Measurements from ENCODE around the gene SCUBE1. TPM values are rescaled to one million over a fixed set of nuclear protein-coding genes. Genes with fewer than 3 reads are reported as not detected.

SCUBE1 gene
- total and polyA plus RNA-seq, 4 donors = 1.6 to 7.9 (median 5.0) TPM

DNA sequence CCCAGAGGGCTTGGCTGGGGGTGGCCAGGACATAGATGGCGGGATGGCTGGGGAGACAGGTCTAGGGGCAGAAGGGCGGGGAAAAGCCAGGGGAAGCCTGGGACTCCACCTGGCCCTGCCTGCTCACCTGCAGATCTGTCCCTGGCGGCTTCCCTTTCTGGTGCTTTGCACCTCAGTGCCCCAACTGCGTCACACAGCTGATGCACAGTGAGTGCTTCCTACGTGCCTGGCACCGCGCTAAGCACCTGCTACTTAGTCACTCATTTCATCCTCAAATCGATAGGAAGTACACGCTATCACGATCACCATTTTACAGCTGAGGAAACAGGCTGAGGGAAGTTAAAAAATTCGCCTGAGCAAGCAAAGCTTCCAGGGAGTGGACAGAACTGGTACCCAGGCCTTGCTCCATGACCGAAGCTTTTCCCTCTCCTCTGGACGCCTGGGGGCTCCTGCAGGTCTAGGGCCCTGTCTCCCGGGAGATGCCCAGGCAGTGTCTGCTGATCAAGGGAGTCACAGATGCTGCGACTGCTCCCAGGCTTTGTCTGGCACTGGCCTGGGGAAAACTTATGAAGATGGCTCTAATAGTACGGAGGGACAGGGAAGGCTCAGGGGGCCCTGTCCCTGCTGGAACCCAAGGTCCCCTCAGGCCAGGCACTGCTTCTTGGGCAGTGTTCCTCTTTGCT lies 93.2 kb downstream of the SCUBE1 start:
- H3K4me1 ChIP-seq (ENCODE audit: control insufficient read depth in 5 of 5, insufficient read depth in 5 of 5, low read length in 5 of 5) = no peaks in the 10 kb centered on the region
- no peak for ATAC-seq (ENCODE audit: insufficient read depth, low FRiP score)

DNA sequence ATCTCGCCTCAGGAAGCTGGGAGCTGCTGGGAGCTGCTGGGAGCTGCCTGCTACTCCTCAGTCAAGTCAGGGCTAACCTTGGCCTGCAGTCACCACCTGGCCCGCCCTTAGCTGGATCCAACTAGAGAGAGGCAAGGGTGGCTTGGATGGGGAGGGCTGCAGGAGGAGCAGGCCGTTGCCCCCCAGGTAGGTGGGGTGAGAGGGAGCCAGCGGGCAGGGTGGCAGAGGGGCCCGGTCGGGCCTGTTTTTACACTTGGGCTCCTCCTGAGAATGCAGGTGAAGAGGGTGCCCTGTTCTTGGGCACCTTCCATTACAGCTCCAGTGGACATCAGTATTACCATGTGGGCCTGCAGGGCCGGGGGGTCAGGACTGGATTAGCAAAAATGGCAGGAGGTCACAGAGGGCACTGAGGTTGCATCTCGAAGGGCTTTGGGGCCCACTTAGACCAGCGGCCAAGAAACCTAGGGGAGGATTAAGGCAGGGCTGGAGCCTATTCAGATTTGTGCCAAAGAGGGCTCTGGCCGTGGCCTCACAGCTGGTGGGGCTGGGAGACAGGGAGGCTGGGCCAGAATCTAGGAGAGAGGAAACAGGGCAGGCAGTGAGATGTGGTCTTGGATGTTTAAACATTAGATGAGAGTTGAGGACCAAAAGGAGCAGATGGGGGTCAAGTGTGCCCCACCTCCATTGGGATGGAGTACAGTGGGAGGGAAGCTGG lies 95.5 kb downstream of the SCUBE1 start:
- Histone ChIP-seq H3K27ac (ENCODE audit: low read depth in 1 of 2, low read length in 1 of 2) (no peak overlapping the region), H3K4me1 (ENCODE audit: control insufficient read depth in 5 of 5, insufficient read depth in 5 of 5, low read length in 5 of 5) (no peaks in the 10 kb centered on the region), H3K9ac (ENCODE audit: insufficient read depth in 1 of 2, low read length in 2 of 2) (no peak overlapping the region), H3K4me3 (no peak overlapping the region), H3K27me3 (ENCODE audit: control insufficient read depth in 3 of 3, insufficient read depth in 3 of 3, low read length in 2 of 3) (peaks cover 0 to 2% (median 0%) of the 10 kb centered on the region in 3 donors), H3K36me3 (ENCODE audit: control insufficient read depth in 4 of 4, insufficient read depth in 4 of 4, low read length in 4 of 4) (no peaks in the 10 kb centered on the region), H3K9me3 (ENCODE audit: control insufficient read depth in 4 of 4, insufficient read depth in 3 of 4, low read length in 3 of 4) (peaks cover 0 to 3% (median 0%) of the 10 kb centered on the region in 4 donors)
- ATAC-seq (ENCODE audit: insufficient read depth, low FRiP score) = no peak
- 89 to 90% methylated on average over 10 of the region's 10 CpGs for WGBS, 2 donors
- no peak for DNase-seq
- TF ChIP-seq, protein P1, sequence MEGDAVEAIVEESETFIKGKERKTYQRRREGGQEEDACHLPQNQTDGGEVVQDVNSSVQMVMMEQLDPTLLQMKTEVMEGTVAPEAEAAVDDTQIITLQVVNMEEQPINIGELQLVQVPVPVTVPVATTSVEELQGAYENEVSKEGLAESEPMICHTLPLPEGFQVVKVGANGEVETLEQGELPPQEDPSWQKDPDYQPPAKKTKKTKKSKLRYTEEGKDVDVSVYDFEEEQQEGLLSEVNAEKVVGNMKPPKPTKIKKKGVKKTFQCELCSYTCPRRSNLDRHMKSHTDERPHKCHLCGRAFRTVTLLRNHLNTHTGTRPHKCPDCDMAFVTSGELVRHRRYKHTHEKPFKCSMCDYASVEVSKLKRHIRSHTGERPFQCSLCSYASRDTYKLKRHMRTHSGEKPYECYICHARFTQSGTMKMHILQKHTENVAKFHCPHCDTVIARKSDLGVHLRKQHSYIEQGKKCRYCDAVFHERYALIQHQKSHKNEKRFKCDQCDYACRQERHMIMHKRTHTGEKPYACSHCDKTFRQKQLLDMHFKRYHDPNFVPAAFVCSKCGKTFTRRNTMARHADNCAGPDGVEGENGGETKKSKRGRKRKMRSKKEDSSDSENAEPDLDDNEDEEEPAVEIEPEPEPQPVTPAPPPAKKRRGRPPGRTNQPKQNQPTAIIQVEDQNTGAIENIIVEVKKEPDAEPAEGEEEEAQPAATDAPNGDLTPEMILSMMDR (IDR thresholded peaks at IDR 0.05; ENCODE audit: control extremely low read depth, extremely low read depth) = no peak

More for the DNA sequence above, 93.2 kb downstream of the SCUBE1 start:
- no peak overlapping the region for H3K27ac ChIP-seq (ENCODE audit: low read depth in 1 of 2, low read length in 1 of 2)
- H3K9ac ChIP-seq (ENCODE audit: insufficient read depth in 1 of 2, low read length in 2 of 2) = no peak overlapping the region
- H3K27me3 ChIP-seq (ENCODE audit: control insufficient read depth in 3 of 3, insufficient read depth in 3 of 3, low read length in 2 of 3) = peaks cover 0 to 5% (median 0%) of the 10 kb centered on the region in 3 donors
- WGBS, 2 donors = 88 to 90% methylated on average over 16 of the region's 16 CpGs
- TF ChIP-seq, protein P1 (IDR thresholded peaks at IDR 0.05; ENCODE audit: control extremely low read depth, extremely low read depth) = no peak
- no peaks in the 10 kb centered on the region for H3K36me3 ChIP-seq (ENCODE audit: control insufficient read depth in 4 of 4, insufficient read depth in 4 of 4, low read length in 4 of 4)
- peaks cover 0 to 3% (median 0%) of the 10 kb centered on the region in 4 donors for H3K9me3 ChIP-seq (ENCODE audit: control insufficient read depth in 4 of 4, insufficient read depth in 3 of 4, low read length in 3 of 4)
- no peak for DNase-seq
- no peak overlapping the region for H3K4me3 ChIP-seq

DNA sequence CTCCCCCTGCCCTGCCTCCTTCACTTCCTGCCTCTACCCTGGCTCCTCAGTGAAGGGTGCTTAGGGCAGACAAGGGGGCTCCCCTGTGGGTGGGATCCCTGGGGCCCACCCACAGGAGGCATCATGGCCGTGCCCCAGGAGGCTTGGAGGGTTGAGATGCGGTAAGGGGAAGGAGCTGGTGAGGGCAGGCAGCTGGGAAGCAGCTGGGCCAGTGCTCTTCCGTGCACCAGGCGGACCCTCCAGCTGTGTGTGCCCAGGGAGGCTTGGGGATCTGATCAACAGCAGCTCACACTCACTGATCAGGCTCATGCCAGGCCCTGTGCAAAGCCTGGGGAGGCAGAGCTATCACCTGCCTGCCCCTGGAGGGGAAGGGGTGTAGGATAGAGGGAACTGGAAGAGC lies 97.0 kb downstream of the SCUBE1 start:
- H3K9me3 ChIP-seq (ENCODE audit: control insufficient read depth in 4 of 4, insufficient read depth in 3 of 4, low read length in 3 of 4) = peaks cover 0 to 3% (median 0%) of the 10 kb centered on the region in 4 donors
- TF ChIP-seq, protein P1 (IDR thresholded peaks at IDR 0.05; ENCODE audit: control extremely low read depth, extremely low read depth) = no peak
- H3K4me1 ChIP-seq (ENCODE audit: control insufficient read depth in 5 of 5, insufficient read depth in 5 of 5, low read length in 5 of 5) = peaks cover 0 to 3% (median 0%) of the 10 kb centered on the region in 5 donors
- H3K4me3 ChIP-seq = no peak overlapping the region
- H3K27ac ChIP-seq (ENCODE audit: low read depth in 1 of 2, low read length in 1 of 2) = no peak overlapping the region
- no peak overlapping the region for H3K9ac ChIP-seq (ENCODE audit: insufficient read depth in 1 of 2, low read length in 2 of 2)
- ATAC-seq (ENCODE audit: insufficient read depth, low FRiP score) (no peak), DNase-seq (no peak)
- WGBS, 2 donors = 36 to 69% methylated on average over 4 of the region's 4 CpGs
- no peaks in the 10 kb centered on the region for H3K27me3 ChIP-seq (ENCODE audit: control insufficient read depth in 3 of 3, insufficient read depth in 3 of 3, low read length in 2 of 3)
- no peaks in the 10 kb centered on the region for H3K36me3 ChIP-seq (ENCODE audit: control insufficient read depth in 4 of 4, insufficient read depth in 4 of 4, low read length in 4 of 4)
